OCI-LY7 (cell line): ENCODE results near the gene KANK2. TPM values are rescaled to one million over a fixed set of nuclear protein-coding genes. Genes with fewer than 3 reads are reported as not detected.

Source experiments
- BruUV-seq: library from RNA; stranded (reverse); fragments of 400-500 nt; replicated peaks from 2 replicates; lab custom pipeline; 2021; lab: Mats Ljungman, UMichigan
- CTCF ChIA-PET: fragments of 300-600 bp; sonication (Branson Sonifier 250); formaldehyde crosslinking; loops from one replicate; lab custom pipeline; 2022; ENCODE audit warnings: antibody characterized with exemption; ENCODE audit not compliant: unreplicated experiment; lab: Charles Lee
- POLR2A ChIA-PET: fragments of 300-600 bp; sonication (Branson Sonifier 250); formaldehyde crosslinking; loops from one replicate; lab custom pipeline; 2022; ENCODE audit warnings: antibody characterized with exemption; lab: Charles Lee
- DNase-seq: peaks from one replicate; pipeline ENCODE4 v3.0.0-alpha.2; 2015; ENCODE audit warnings: low spot score
- H2AFZ ChIP-seq: fragments of 200-600 bp; sonication (generic), shearing (Covaris generic); 2 replicates; pipeline ENCODE4 v1.6.1; 2014; ENCODE audit warnings: mild to moderate bottlenecking, antibody characterized with exemption, low read length, moderate library complexity
- H3K27ac ChIP-seq: fragments of 200-600 bp; sonication (generic); 2 replicates; pipeline ENCODE4 v1.5.1; 2014; ENCODE audit warnings: mixed run types, low read depth, mild to moderate bottlenecking, moderate library complexity, low read length, inconsistent platforms; ENCODE audit not compliant: poor library complexity, severe bottlenecking
- H3K36me3 ChIP-seq: fragments of 200-600 bp; sonication (generic); 2 replicates; pipeline ENCODE4 v1.6.1; 2014; ENCODE audit warnings: mild to moderate bottlenecking, antibody characterized with exemption, low read length, moderate library complexity, mixed read lengths; ENCODE audit not compliant: insufficient read depth
- H3K4me1 ChIP-seq: fragments of 200-600 bp; sonication (generic); 2 replicates; pipeline ENCODE4 v1.5.1; 2014; ENCODE audit warnings: mild to moderate bottlenecking, low read length; ENCODE audit not compliant: insufficient read depth, poor library complexity, severe bottlenecking
- H3K4me2 ChIP-seq: fragments of 200-600 bp; sonication (generic); 2 replicates; pipeline ENCODE4 v1.6.1; 2014; ENCODE audit warnings: mild to moderate bottlenecking, low read length
- H3K4me3 ChIP-seq: fragments of 200-600 bp; sonication (generic); 2 replicates; pipeline ENCODE4 v1.5.1; 2014; ENCODE audit warnings: mild to moderate bottlenecking, low read depth, low read length; ENCODE audit not compliant: poor library complexity, severe bottlenecking
- H3K79me2 ChIP-seq: fragments of 200-600 bp; sonication (generic); 2 replicates; pipeline ENCODE4 v1.6.1; 2016; ENCODE audit warnings: low read depth, mild to moderate bottlenecking, low read length, moderate library complexity, mixed read lengths; ENCODE audit not compliant: insufficient read depth
- H3K9me2 ChIP-seq: fragments of 200-600 bp; sonication (generic); 2 replicates; pipeline ENCODE4 v1.6.1; 2016; ENCODE audit warnings: mild to moderate bottlenecking, low read length, mixed read lengths; ENCODE audit not compliant: insufficient read depth
- H3K9me3 ChIP-seq: fragments of 200-600 bp; sonication (generic); 2 replicates; pipeline ENCODE4 v1.6.1; 2014; ENCODE audit warnings: mild to moderate bottlenecking, mixed run types, low read length, mixed read lengths
- H4K20me1 ChIP-seq: fragments of 200-600 bp; sonication (generic); 2 replicates; pipeline ENCODE4 v1.6.1; 2014; ENCODE audit warnings: mild to moderate bottlenecking, antibody characterized with exemption, low read length, moderate library complexity, mixed read lengths; ENCODE audit not compliant: insufficient read depth
- EZH2phosphoT487 ChIP-seq: fragments of 200-600 bp; sonication (generic); IDR thresholded peaks from 2 replicates; pipeline ENCODE4 v1.6.1; 2018; ENCODE audit warnings: low read depth, borderline replicate concordance, mild to moderate bottlenecking, mixed run types, antibody characterized with exemption, low read length, moderate library complexity, mixed read lengths
- intact Hi-C: fragments of 100-400 bp; cut with micrococcal nuclease; formaldehyde crosslinking; loops from one replicate; pipeline ENCODE4 v1.10.0; 2022; ENCODE audit not compliant: unreplicated experiment
- total RNA-seq, 2 experiments: library from RNA; depleted of rRNA in 1 of 2; stranded (reverse); fragments of >200 nt in 1 of 2; shearing (Covaris generic) in 1 of 2; gene quantifications; 2 replicates each; pipeline ENCODE4 v1.2.3, GENCODE V29; 2014 to 2022
- TF ChIP-seq, protein P1 (sequence below): fragments of 200-600 bp; sonication (generic); conservative IDR thresholded peaks from 2 replicates; pipeline ENCODE4 v1.5.1; 2014; ENCODE audit warnings: mild to moderate bottlenecking, antibody characterized with exemption, low read length, moderate library complexity, mixed read lengths

Gene KANK2
- total RNA-seq, 2 experiments from 2014 or later, result 174 to 186 TPM

DNA sequence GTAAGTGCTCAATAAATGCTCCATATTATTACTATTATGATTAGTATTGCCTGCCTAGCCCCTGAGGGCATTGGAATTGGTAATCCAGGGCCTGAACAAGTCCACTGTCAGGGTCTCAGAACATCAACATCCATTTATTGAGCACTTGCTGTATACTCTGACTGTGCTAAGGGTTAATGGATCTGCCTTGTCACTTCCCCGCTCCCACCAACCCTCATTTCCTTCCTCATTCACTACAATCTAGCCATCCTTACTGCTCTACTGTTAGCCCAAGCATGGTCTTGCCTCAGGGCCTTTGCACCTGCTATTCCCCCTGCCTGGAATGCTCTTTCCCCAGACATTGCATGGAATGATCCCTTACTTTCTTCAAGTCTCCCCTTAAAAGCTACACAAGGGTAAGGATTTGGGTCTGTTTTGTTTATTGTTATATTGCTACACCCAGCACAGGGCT is 29.4 kb upstream of the KANK2 start:
- Histone ChIP-seq H3K36me3 (peaks cover 8% of the 10 kb centered on the region), H3K4me3 (no peak overlapping the region), H2AFZ (no peak overlapping the region), H4K20me1 (no peaks in the 10 kb centered on the region), H3K27ac (no peak overlapping the region), H3K4me2 (no peak overlapping the region), H3K9me2 (no peaks in the 10 kb centered on the region), H3K4me1 (peaks cover 6% of the 10 kb centered on the region), H3K9me3 (no peaks in the 10 kb centered on the region), H3K79me2 (no peaks in the 10 kb centered on the region)
- CTCF ChIA-PET, result no interaction called here
- TF ChIP-seq, protein P1, sequence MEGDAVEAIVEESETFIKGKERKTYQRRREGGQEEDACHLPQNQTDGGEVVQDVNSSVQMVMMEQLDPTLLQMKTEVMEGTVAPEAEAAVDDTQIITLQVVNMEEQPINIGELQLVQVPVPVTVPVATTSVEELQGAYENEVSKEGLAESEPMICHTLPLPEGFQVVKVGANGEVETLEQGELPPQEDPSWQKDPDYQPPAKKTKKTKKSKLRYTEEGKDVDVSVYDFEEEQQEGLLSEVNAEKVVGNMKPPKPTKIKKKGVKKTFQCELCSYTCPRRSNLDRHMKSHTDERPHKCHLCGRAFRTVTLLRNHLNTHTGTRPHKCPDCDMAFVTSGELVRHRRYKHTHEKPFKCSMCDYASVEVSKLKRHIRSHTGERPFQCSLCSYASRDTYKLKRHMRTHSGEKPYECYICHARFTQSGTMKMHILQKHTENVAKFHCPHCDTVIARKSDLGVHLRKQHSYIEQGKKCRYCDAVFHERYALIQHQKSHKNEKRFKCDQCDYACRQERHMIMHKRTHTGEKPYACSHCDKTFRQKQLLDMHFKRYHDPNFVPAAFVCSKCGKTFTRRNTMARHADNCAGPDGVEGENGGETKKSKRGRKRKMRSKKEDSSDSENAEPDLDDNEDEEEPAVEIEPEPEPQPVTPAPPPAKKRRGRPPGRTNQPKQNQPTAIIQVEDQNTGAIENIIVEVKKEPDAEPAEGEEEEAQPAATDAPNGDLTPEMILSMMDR, result no peak
- no peak for TF ChIP-seq EZH2phosphoT487
- DNase-seq, result no peak
- BruUV-seq, result no TSS peak
- intact Hi-C loops, result no loop called here
- POLR2A ChIA-PET, result no interaction called here

- ChIA-PET POLR2A (interaction anchor here (0.7 kb wide), 1 partner anchor 466 kb away, joined by 5 read pairs; no protein-coding TSS in a partner anchor), CTCF (interaction anchor here (0.6 kb wide), 1 partner anchor 18 kb away, joined by 3 read pairs; no protein-coding TSS in a partner anchor)
- Histone ChIP-seq H2AFZ (no peak overlapping the region), H3K4me3 (no peak overlapping the region), H3K4me2 (no peak overlapping the region), H3K79me2 (no peaks in the 10 kb centered on the region), H3K36me3 (peaks cover 15% of the 10 kb centered on the region), H3K27ac (no peak overlapping the region), H3K9me3 (no peaks in the 10 kb centered on the region), H3K4me1 (peaks cover 5% of the 10 kb centered on the region), H3K9me2 (no peaks in the 10 kb centered on the region), H4K20me1 (no peaks in the 10 kb centered on the region)
- BruUV-seq, result no TSS peak
- no peak for DNase-seq
- intact Hi-C loops, result no loop called here
- TF ChIP-seq, protein P1, result no peak
- TF ChIP-seq EZH2phosphoT487, result no peak
These were observed 28.5 kb upstream of the KANK2 start for GRCh38 chr19:11225815-11226214.

- H4K20me1 ChIP-seq, result no peaks in the 10 kb centered on the region
- no peak overlapping the region for H3K4me2 ChIP-seq
- H3K36me3 ChIP-seq, result peaks cover 15% of the 10 kb centered on the region
- H3K4me3 ChIP-seq, result no peak overlapping the region
- TF ChIP-seq EZH2phosphoT487, result no peak
- TF ChIP-seq, protein P1, result no peak
- BruUV-seq, result no TSS peak
- peaks cover 5% of the 10 kb centered on the region for H3K4me1 ChIP-seq
- H2AFZ ChIP-seq, result no peak overlapping the region
- H3K9me3 ChIP-seq, result no peaks in the 10 kb centered on the region
- no peaks in the 10 kb centered on the region for H3K9me2 ChIP-seq
- no peak for DNase-seq
- ChIA-PET CTCF (interaction anchor here (0.6 kb wide), 1 partner anchor 18 kb away, joined by 3 read pairs; no protein-coding TSS in a partner anchor), POLR2A (no interaction called here)
- H3K27ac ChIP-seq, result no peak overlapping the region
- H3K79me2 ChIP-seq, result no peaks in the 10 kb centered on the region
- intact Hi-C loops, result no loop called here
These were observed 27.8 kb upstream of the KANK2 start for GRCh38 chr19:11225172-11225571.
